Measurements from ENCODE around the gene ELAPOR1.

The ELAPOR1 gene, protein sequence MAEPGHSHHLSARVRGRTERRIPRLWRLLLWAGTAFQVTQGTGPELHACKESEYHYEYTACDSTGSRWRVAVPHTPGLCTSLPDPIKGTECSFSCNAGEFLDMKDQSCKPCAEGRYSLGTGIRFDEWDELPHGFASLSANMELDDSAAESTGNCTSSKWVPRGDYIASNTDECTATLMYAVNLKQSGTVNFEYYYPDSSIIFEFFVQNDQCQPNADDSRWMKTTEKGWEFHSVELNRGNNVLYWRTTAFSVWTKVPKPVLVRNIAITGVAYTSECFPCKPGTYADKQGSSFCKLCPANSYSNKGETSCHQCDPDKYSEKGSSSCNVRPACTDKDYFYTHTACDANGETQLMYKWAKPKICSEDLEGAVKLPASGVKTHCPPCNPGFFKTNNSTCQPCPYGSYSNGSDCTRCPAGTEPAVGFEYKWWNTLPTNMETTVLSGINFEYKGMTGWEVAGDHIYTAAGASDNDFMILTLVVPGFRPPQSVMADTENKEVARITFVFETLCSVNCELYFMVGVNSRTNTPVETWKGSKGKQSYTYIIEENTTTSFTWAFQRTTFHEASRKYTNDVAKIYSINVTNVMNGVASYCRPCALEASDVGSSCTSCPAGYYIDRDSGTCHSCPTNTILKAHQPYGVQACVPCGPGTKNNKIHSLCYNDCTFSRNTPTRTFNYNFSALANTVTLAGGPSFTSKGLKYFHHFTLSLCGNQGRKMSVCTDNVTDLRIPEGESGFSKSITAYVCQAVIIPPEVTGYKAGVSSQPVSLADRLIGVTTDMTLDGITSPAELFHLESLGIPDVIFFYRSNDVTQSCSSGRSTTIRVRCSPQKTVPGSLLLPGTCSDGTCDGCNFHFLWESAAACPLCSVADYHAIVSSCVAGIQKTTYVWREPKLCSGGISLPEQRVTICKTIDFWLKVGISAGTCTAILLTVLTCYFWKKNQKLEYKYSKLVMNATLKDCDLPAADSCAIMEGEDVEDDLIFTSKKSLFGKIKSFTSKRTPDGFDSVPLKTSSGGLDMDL

DNA sequence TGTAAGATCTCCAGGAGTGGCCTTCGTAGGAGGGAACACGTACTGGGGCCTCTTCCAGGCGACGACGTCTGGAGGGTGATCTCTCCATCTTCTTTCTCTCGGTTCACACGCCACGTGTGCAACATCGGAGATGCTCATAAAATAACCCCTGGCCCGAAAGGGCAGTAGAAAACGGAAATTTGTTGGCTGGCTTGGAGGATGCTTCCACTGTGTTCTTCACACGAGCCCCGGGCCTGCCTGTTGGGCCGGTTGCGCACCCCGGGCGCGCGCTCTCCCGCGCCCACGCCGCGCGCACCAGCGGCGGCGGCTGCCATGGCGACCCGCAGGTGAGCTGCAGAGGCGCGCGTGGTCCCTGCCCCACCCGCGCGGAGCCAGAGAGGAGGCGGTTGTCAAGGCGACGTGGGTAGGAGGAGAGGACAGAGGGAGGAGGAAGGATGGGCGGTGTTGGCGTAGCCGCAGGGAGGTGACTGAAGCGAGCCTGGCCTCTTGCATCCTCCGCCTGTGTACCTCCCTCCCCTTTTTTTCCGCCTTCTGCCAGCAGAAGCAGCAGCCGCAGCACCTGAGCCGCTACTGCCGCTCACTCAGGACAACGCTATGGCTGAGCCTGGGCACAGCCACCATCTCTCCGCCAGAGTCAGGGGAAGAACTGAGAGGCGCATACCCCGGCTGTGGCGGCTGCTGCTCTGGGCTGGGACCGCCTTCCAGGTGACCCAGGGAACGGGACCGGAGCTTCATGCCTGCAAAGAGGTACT is at the start of gene ELAPOR1:
Gene ELAPOR1, plus strand, starts transcription at position 526 of the 752 bp plus-strand sequence. Its CDS starts 69 bp downstream, at position 595.
- peak; percentile 71 for DNase-seq (ENCODE audit: low spot score)

- DNase-seq (ENCODE audit: low spot score), result no peak
Observed at GRCh38 chr1:109065137-109065536, 48.8 kb upstream of the ELAPOR1 start.

- DNase-seq (ENCODE audit: low spot score), result no peak
Observed at GRCh38 chr1:109067883-109068282, 46.0 kb upstream of the ELAPOR1 start.

DNA sequence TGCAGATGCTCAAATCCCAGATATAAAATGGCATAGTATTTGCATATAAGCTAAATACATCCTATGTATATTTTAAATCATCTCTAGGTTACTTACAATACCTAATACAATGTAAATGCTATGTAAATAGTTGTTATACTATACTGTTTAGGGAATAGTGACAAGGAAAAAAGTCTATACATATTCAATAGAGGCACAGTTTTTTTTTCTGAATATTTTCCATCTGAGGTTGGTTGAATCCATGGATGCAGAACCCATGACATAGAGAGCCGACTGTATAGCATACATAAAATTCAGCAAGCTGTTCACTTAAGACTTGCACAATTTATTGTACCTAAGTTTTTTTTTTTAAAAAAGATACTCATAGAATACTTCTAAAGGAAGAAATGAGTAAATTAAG is 44.6 kb upstream of the ELAPOR1 start:
- DNase-seq (ENCODE audit: low spot score), result no peak

DNA sequence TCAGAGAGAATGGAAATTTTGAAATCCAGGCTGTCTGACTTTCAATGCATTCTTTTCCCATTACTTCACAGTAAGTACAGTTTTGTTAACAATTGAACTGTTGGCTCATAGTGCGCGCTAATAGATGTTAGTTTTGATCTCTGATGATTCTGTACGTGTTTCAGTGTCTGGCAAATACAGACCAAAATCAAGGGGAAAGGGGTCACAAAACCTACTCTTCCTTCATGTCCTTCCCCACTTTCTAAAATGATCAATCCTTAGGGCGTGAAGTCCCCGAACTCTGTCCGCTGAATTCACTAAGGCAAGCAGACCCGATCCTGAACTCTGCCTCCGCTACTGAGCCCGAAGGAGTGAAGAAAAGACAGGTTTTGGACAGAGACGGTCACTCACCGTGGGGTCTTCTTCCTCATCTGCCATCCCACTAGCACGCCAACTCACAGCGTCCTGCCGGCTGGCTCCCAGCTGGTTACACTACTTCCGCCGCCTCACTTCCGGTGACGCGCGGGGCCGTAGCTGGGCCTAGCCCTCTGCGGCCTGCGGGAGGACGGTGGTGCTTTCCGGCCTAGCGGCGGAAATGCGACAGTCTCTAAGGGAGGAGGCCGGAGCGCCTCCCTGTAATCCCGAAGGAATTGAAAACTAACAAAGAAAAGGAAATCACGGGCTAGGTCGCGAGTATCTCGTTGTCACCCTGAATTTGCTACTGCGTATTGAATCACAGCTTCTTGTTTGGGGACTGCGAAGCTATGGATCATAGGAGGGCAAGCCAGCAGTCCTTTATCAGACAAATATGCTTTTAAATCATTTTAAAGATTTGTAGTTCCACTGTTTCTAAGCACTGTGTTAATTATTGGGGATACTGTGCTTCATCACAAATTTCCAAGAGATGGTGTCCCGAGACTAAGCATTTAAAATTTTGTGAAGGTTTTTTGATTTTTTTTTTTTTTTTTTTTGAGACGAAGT is 38.1 kb upstream of the ELAPOR1 start, which contains the start of gene TAF13:
Gene TAF13, minus strand, starts transcription at position 473 of the 960 bp plus-strand sequence. Its CDS starts 56 bp downstream, at position 417.
- peak; percentile 96 for DNase-seq (ENCODE audit: low spot score)

- no peak for DNase-seq (ENCODE audit: low spot score)
Observed at GRCh38 chr1:109078317-109078716, 35.6 kb upstream of the ELAPOR1 start.

- DNase-seq (ENCODE audit: low spot score), result no peak
Observed at GRCh38 chr1:109079240-109079622, 34.7 kb upstream of the ELAPOR1 start.

GRCh38 chr1:109080441-109081082 is 33.4 kb upstream of the ELAPOR1 start:
- no peak for DNase-seq (ENCODE audit: low spot score)

- no peak for DNase-seq (ENCODE audit: low spot score)
Observed at GRCh38 chr1:109083501-109083900, 30.4 kb upstream of the ELAPOR1 start.

- DNase-seq (ENCODE audit: low spot score), result no peak
Observed at GRCh38 chr1:109083923-109084322, 30.0 kb upstream of the ELAPOR1 start.

DNA sequence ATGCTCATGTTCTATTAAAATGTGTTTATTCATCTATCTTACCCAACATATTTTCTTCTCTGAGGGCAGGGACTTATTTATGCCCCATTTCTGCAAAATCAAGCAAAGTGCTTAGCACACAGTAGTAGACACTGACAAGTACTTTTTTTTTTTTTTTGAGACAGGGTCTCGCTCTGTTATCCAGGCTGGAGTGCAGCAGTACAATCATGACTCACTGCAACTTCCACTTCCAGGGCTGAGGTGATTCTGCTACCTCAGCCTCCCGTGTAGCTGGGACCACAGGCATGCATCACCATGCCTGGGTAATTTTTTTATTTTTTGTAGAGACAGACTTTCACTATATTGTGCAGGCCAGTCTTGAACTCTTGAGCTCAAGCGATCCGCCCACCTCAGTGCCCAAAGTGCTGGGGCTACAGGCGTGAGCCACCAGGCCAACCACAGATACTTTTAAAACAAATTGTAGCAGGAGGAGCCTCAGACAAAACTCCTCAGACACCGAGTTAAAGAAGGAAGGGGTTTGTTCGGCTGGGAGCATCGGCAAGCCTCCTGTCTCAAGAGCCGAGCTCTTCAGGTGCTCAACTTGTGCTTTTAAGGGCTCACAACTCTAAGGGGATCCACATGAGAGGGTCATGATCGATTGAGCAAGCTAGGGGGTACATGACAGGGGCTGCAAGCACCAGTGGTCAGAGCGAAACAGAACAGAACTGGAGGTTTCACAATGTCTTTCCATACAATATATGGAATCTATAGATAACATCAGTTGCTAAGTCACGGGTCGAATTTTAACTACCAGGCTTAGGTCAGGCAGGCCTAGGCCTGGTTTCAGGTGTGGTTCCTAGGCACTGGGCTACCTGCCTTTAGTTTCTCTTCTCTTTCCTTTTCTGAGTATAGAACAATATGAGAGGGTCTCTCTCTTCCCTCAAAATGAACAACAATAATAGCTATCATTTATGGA is 29.1 kb upstream of the ELAPOR1 start:
- DNase-seq (ENCODE audit: low spot score), result no peak

DNA sequence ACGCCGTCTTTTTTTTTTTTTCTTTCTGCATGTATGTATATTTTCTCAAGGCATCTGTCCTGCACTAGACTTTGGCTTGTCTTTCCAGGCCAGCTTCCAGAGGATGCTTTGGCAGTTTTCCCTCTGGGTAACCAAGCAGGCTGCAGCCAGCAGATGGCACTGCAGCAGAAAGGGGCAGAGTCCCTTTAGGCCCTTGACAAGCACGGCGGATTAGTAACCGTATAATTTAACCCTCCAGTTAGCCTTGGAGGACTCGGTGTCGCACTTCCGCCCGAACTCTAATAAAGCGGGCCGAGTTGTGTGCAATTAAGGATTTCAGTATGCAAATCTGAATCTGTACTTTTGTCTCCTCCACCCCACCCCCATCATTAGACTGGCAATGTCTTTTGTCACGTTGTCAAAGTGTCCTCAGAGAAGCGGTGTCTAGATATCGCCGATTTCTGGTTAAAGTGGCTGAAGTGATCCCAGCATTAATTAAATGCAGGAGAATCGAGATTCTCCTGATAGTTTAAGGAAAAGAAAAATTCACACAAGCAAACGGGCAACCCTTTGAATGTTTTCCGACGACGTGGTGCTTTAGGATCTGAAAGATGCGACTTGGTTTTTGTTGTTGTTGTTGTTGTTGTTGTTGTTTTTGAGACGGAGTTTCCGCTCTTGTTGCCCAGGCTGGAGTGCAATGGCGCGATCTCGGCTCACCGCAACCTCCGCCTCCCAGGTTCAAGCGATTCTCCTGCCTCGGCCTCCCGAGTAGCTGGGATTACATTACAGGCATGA is 24.5 kb upstream of the ELAPOR1 start:
- peak; percentile 62 for DNase-seq (ENCODE audit: low spot score)

- peak; percentile 80 for DNase-seq (ENCODE audit: low spot score)
Observed at GRCh38 chr1:109090196-109091077, 23.5 kb upstream of the ELAPOR1 start, which contains the start of gene TMEM167B. TSS of gene TMEM167B (plus strand) at chr1:109090764. CDS start at chr1:109090873, 109 bp downstream.

GRCh38 chr1:109091078-109091838 is 22.7 kb upstream of the ELAPOR1 start:
- peak; percentile 47 for DNase-seq (ENCODE audit: low spot score)

GRCh38 chr1:109091839-109092193 is 22.1 kb upstream of the ELAPOR1 start:
- no peak for DNase-seq (ENCODE audit: low spot score)

- DNase-seq (ENCODE audit: low spot score), result no peak
Observed at GRCh38 chr1:109094377-109094803, 19.5 kb upstream of the ELAPOR1 start.

All from iPS-NIHi11 (cell line).